COLO668 (cell line): ENCODE measurements around the gene FDX1.
A peak's percentile ranks its signal among the peaks of the same experiment; 100 is the strongest.
"Not testable (repeated sequence)": the region's sequence is repeated elsewhere in the genome, so short reads cannot be mapped to it uniquely, and the experiment has no call there.

ENCODE experiments used
- DNase-seq: peaks from one replicate; lab custom pipeline; 2025; ENCODE audit not compliant: unreplicated experiment; lab: John Stamatoyannopoulos, UW

Gene FDX1

GRCh38 chr11:110429731-110430266, at the start of gene FDX1:
FDX1 (plus strand) TSS chr11:110429948; CDS start chr11:110430121, 173 bp downstream.
- peak; percentile 95 for DNase-seq

- DNase-seq: no peak
These were observed 48.7 kb upstream of the FDX1 start for GRCh38 chr11:110380836-110381622.

GRCh38 chr11:110388231-110388630, 41.5 kb upstream of the FDX1 start:
- not testable (repeated sequence) for DNase-seq

GRCh38 chr11:110389965-110390364, 39.8 kb upstream of the FDX1 start:
- no peak for DNase-seq

GRCh38 chr11:110392056-110392455, 37.7 kb upstream of the FDX1 start:
- DNase-seq: no peak

- DNase-seq: not testable (repeated sequence)
These were observed 32.0 kb upstream of the FDX1 start for GRCh38 chr11:110397668-110398286.

- not testable (repeated sequence) for DNase-seq
These were observed 26.2 kb upstream of the FDX1 start for GRCh38 chr11:110403585-110403984.

- DNase-seq: not testable (repeated sequence)
These were observed 24.1 kb upstream of the FDX1 start for GRCh38 chr11:110405636-110406035.

GRCh38 chr11:110407315-110407714, 22.4 kb upstream of the FDX1 start:
- no peak for DNase-seq

- DNase-seq: no peak
These were observed 20.6 kb upstream of the FDX1 start for GRCh38 chr11:110409174-110409573.

- no peak for DNase-seq
These were observed 19.1 kb upstream of the FDX1 start for GRCh38 chr11:110410651-110411050.

GRCh38 chr11:110415081-110415480, 14.7 kb upstream of the FDX1 start:
- no peak for DNase-seq

GRCh38 chr11:110421658-110422057, 8.1 kb upstream of the FDX1 start:
- DNase-seq: not testable (repeated sequence)

GRCh38 chr11:110422306-110422905, 7.3 kb upstream of the FDX1 start:
- DNase-seq: no peak

GRCh38 chr11:110424775-110425444, 4.8 kb upstream of the FDX1 start:
- DNase-seq: no peak

GRCh38 chr11:110425751-110426545, 3.8 kb upstream of the FDX1 start:
- DNase-seq: peak; percentile 7

- no peak for DNase-seq
These were observed 1.7 kb upstream of the FDX1 start for GRCh38 chr11:110428040-110428439.

GRCh38 chr11:110428956-110429730, 605 bp upstream of the FDX1 start:
- DNase-seq: no peak

- DNase-seq: peak; percentile 70
These were observed 711 bp downstream of the FDX1 start for GRCh38 chr11:110430267-110431050.
